Activated CD8-positive, alpha-beta memory T cell treated with anti-CD3 and anti-CD28 coated beads, Interleukin-2, amount 50 U/mL, for 24 hours (primary cell): ENCODE results near the gene MTNR1A.
"Not testable (repeated sequence)": the region's sequence is repeated elsewhere in the genome, so short reads cannot be mapped to it uniquely, and the experiment has no call there.

ENCODE experiments used
- DNase-seq: peaks from one replicate; pipeline ENCODE4 v3.0.0-alpha.2; 2020; ENCODE audit errors: extremely low read depth

Gene MTNR1A

DNA sequence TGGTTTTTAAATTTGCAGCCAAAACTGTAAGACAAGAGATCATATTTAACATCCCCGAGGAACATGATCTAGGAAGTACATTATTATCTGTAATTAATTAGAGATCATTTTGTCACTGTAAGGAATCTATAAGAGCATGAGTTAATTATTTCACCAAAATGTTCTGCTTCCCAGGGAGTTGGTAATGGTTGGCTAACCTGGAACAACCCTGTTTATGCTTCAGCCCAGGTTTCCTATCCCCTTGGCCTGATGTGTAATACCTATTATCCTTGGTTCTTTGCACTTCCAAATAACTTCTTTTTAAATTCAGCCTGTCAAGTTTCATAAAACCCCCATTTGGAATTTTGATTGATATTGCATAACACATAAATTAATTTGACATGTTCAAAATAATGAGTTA lies 6.4 kb upstream of the MTNR1A start:
- DNase-seq, result no peak

DNA sequence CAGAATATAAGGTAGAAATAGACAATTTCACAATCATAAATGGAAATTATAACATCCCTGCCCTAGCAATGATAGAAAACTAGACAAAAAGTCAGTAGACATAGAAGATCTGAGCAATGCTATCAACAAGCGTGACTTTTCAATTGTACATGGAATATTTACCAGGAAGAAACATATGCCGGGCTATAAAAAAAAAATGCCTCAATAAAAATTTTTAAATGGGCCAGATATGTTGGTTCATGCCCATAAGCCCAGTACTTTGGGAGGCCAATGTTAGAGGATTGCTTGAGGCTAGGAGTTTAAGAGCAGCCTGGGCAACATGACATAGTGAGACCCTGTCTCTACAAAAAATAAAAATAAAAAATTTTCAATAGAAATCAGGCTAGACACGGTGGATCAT lies 5.3 kb upstream of the MTNR1A start:
- no peak for DNase-seq

- DNase-seq, result no peak
These were observed 2.1 kb upstream of the MTNR1A start for GRCh38 chr4:186557486-186557885.

- DNase-seq, result no peak
These were observed 1.7 kb upstream of the MTNR1A start for GRCh38 chr4:186557061-186557460.

- DNase-seq, result no peak
These were observed 841 bp downstream of the MTNR1A start for GRCh38 chr4:186554539-186554913.

DNA sequence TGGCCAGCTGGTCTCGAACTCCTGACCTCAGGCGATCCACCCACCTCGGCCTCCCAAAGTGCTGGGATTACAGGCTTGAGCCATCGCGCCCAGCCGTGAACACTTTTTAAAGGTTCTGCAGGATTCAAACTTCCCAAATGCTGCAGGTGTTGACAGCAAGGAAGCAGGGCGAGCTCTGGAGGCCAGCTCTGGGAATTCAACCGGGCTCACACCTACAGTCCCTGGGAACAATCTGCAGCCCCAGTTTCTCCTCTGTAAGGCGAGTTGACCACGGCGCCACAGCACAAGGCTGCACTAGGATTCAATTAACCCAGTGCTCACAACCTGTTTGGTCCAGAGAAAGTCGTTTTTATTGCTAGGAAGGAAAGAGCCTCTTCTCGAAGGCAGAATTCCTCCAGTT lies 1.6 kb downstream of the MTNR1A start:
- no peak for DNase-seq

DNA sequence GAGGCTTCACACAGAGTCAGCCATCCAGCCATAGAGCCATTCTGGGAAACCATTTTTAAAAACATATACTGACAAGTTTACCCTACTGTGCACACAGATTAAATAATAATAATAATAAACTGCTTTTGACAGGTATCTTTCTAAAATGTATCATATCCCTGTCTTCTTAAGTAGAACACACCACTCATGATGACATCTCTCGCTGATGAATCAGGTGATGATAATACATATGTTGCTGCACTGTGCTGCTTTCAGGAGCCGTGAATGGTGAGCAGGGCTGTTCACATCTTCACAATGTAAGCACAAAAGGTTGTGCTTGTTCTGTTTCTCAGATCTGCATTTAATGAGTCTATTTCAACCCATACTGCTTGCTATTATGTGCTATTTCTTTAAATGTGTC lies 3.5 kb downstream of the MTNR1A start:
- DNase-seq, result no peak

- no peak for DNase-seq
These were observed 9.9 kb downstream of the MTNR1A start for GRCh38 chr4:186545436-186545835.

DNA sequence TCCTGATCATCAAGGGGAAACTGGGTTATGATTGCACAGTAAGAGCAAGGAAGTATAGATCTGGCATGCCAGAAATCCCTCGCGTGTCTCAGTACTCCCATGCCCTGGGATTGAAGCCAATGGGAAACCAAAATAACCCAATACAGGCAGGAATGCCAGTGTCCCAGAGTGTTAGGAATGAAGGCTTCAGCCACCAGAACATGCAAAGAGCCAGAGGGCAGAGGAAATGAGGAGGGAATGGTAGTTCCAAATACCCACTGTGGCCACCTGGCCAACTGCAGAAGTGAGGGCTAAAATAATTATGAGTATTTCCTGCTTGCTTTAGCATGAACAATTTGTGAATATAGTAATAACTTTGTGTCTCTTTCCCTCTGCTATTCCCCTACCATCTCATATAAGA lies 12.2 kb downstream of the MTNR1A start:
- no peak for DNase-seq

DNA sequence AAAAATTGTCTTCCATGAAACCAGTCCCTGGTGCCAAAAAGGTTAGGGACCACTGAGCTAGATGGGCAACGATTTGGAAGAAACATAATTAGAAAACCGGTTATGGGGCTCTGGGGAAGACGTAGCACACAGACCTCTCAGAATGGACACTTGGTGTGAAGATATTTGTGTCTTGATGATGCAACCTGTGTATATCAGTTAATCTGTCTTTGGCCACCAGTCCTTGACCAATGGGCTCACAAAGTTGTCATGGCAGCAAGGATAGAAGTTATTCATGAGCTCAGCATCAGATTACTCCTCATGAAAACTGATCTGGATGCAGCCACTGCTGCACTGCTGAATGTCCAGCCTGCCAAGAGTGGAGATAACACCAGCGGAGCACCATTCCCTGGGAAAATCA lies 13.6 kb downstream of the MTNR1A start:
- DNase-seq, result no peak

GRCh38 chr4:186537843-186538521 lies 17.4 kb downstream of the MTNR1A start:
- DNase-seq, result no peak

DNA sequence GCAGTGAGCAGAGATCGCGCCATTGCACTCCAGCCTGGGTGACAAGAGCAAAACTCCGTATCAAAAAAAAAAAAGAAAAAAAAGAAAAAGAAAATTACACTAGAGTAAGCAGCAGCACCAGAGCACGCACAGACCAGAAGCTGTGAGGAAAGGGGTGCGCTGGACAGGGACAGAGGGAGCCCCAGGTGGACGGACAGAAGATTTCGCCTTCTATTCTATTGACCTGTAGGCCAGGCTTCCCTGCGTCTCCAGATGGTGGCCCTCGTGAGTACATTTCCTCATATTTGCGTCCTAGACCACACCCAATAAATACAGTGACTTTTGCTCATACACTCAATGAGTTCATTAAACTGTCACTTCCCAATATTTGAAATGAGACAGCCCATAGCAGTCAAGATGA lies 19.1 kb downstream of the MTNR1A start:
- DNase-seq, result no peak

DNA sequence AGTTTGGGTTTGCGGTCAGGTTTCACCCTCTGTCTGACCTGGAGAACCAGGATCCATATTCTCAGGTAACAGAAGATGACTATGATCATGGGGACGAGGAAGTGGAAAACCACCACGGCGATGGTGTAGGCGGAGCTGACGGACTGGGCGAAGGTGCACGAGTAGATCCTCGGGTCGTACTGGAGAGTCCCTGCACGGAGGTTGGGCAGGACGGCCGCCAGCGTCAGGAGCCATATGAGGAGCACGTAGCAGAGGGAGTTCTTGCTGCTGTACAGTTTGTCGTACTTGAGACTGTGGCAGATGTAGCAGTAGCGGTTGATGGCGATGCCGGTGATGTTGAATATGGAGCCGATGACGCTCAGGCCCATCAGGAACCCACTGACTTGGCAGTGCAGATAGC lies 21.3 kb downstream of the MTNR1A start:
- DNase-seq, result no peak

DNA sequence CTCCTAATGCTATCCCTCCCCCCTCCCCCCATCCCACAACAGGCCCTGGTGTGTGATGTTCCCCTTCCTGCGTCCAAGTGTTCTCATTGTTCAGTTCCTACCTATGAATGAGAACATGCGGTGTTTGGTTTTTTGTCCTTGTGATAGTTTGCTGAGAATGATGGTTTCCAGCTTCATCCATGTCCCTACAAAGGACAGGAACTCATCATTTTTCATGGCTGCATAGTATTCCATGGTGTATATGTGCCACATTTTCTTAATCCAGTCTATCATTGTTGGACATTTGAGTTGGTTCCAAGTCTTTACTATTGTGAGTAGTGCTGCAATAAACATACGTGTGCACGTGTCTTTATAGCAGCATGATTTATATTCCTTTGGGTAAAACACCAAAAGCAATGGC lies 31.4 kb downstream of the MTNR1A start:
- DNase-seq, result not testable (repeated sequence)

GRCh38 chr4:186516287-186516686 lies 39.1 kb downstream of the MTNR1A start:
- DNase-seq, result no peak

DNA sequence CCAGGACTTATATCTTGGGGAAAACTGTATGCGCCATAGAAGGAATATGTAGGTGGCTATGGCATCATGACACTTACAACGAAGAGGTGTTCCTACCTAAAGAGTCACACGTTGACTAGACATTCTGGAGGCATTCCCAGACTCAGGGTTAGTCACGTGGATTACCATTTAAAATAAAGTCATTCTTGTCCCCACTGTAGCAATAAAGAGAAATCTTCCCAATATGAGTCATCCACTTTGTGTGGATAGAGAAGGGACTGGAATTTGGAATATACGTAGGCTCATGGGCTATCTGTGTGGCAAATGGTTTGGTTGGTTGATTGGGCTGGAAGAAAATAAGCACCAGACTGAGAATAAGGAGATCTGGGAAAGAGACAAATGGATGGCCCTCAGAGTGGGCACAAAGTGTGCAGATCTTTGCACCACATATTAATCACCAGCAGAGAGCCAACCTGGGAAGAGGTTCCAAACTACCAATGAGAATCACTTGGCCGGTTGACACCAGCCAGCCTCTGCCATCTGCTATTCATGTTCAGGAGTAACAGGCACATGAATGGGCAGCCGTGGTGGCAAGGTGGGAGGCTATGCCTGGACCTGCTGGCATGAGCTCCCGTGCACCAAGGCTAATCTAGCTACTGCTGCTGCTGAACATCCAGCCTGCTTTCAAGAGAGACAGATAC lies 41.0 kb downstream of the MTNR1A start:
- no peak for DNase-seq

- DNase-seq, result not testable (repeated sequence)
These were observed 50.6 kb downstream of the MTNR1A start for GRCh38 chr4:186504771-186505170.

DNA sequence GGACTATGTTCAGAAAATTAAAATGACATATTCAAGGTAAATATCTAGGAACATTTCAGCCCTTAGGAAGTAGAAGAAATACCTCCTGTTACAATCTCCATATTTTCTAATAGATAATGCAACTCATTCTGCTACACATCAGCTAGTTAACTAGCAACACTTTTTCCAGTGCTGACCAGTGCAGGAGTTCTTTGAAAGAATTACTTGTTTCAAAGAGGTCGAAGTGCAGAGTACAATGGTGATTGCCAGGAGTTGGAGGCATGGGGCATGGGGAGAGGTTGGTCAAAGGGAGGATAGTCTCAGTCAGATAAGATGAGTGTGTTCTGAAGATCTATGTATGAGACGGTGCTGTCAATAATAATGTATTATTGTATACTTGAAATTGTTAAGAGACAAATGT lies 53.1 kb downstream of the MTNR1A start:
- no peak for DNase-seq

DNA sequence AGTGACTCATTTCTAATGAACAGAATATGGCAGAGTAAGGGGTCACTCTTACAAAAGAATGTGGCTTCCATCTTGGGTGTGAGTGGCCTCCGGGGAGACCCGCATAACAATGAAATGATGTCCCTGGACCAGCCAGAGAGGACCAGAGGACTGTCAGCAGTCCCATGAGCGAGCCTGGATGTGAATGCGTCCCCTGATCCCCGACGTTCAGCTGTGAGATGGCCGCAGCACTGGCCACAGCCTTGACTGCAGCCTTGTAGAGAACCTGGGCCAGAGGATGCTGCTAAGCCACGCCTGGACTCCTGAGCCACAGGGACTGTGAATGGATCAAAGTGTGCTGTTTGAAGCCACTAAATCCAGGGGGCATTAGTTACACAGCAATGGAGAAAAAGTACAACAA lies 53.8 kb downstream of the MTNR1A start:
- no peak for DNase-seq

- DNase-seq, result no peak
These were observed 54.6 kb downstream of the MTNR1A start for GRCh38 chr4:186500721-186501304.

DNA sequence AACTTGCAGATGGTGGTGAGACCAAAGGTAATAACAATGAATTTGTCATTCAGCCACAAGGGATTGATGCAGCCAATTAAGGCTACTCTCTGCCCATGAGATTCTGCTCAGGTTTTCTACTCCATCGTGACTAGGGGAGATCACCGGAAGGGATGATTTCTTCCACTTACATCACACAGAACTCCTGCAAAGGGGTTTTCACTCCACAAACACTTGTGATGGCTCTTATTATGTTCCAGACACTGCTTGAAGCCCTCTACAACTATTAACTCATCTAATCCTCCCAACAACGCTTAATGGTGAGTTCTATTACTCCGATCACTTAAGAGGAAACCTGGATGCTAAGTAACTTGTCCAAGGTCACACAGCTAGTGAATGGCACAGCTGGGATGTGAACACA lies 55.9 kb downstream of the MTNR1A start:
- no peak for DNase-seq

GRCh38 chr4:186497043-186497442 lies 58.3 kb downstream of the MTNR1A start:
- DNase-seq, result no peak

GRCh38 chr4:186494496-186494895 lies 60.9 kb downstream of the MTNR1A start:
- DNase-seq, result no peak
